Naive thymus-derived CD4-positive, alpha-beta T cell (primary cell): ENCODE measurements around the gene FOXJ3. TPM values are rescaled to one million over a fixed set of nuclear protein-coding genes. Genes with fewer than 3 reads are reported as not detected.

Source experiments
- ATAC-seq: fragments of 150-1000 bp; cut with Tn5 transposase; 2 replicates; pipeline ENCODE4 v1.10.0; 2021; ENCODE audit warnings: mild to moderate bottlenecking, moderate library complexity
- CTCF ChIA-PET: fragments of 350-600 bp; sonication (Branson Sonifier 250); formaldehyde crosslinking; loops from one replicate; lab custom pipeline; 2021; ENCODE audit warnings: antibody characterized with exemption; lab: Charles Lee
- POLR2A ChIA-PET: fragments of 350-600 bp; sonication (Branson Sonifier 250); formaldehyde crosslinking; loops from one replicate; lab custom pipeline; 2021; ENCODE audit warnings: antibody characterized with exemption, inconsistent platforms; lab: Charles Lee
- DNase-seq, 9 donors: peaks; one replicate each; pipeline versions ENCODE4 v3.0.0 to v3.0.0-alpha.2; 2020 to 2022; ENCODE audit warnings: mixed read lengths in 1 of 9
- H3K27ac ChIP-seq: one replicate; pipeline ENCODE4 v1.7.0; 2013; ENCODE audit warnings: mild to moderate bottlenecking, low read depth, low read length, moderate library complexity
- H3K27me3 ChIP-seq, 2 donors: one replicate each; pipeline ENCODE4 v1.7.0; 2013; ENCODE audit warnings: low read length in 2 of 2, mild to moderate bottlenecking in 2 of 2, moderate library complexity in 2 of 2; ENCODE audit not compliant: control insufficient read depth in 2 of 2, insufficient read depth in 2 of 2
- H3K36me3 ChIP-seq, 3 experiments: 1 replicate in 2 of 3; 2 replicates in 1 of 3; pipeline ENCODE4 v1.7.0; 2013; ENCODE audit warnings: low read length in 3 of 3, mild to moderate bottlenecking in 3 of 3, moderate library complexity in 1 of 3; ENCODE audit not compliant: insufficient read depth in 3 of 3, control insufficient read depth in 2 of 3
- H3K4me1 ChIP-seq, 2 donors: one replicate each; pipeline ENCODE4 v1.7.0; 2013; ENCODE audit warnings: low read length in 2 of 2, mild to moderate bottlenecking in 2 of 2, moderate library complexity in 1 of 2; ENCODE audit not compliant: control insufficient read depth in 2 of 2, insufficient read depth in 2 of 2
- H3K4me3 ChIP-seq: 2 replicates; pipeline ENCODE4 v1.7.0; 2013; ENCODE audit warnings: mild to moderate bottlenecking, low read length
- H3K9me3 ChIP-seq, 3 experiments: 1 replicate in 2 of 3; 2 replicates in 1 of 3; pipeline ENCODE4 v1.7.0; 2013; ENCODE audit warnings: low read length in 3 of 3; ENCODE audit not compliant: control insufficient read depth in 2 of 3
- H3K27ac Mint-ChIP-seq, 9 donors: one replicate each; pipeline ENCODE4 v1.8.0; 2020 to 2022; ENCODE audit warnings: mixed read lengths in 9 of 9, mild to moderate bottlenecking in 8 of 9, moderate library complexity in 5 of 9, inconsistent platforms in 2 of 9
- H3K27me3 Mint-ChIP-seq, 5 donors: one replicate each; pipeline ENCODE4 v1.8.0; 2021 to 2022; ENCODE audit warnings: mixed read lengths in 5 of 5, mild to moderate bottlenecking in 1 of 5
- H3K36me3 Mint-ChIP-seq, 5 donors: one replicate each; pipeline ENCODE4 v1.8.0; 2020 to 2022; ENCODE audit warnings: mixed read lengths in 5 of 5, mild to moderate bottlenecking in 3 of 5, inconsistent platforms in 1 of 5
- H3K4me1 Mint-ChIP-seq, 7 donors: one replicate each; pipeline ENCODE4 v1.8.0; 2020 to 2022; ENCODE audit warnings: mixed read lengths in 7 of 7, mild to moderate bottlenecking in 3 of 7, inconsistent platforms in 1 of 7
- H3K4me3 Mint-ChIP-seq, 10 donors: one replicate each; pipeline ENCODE4 v1.8.0; 2020 to 2022; ENCODE audit warnings: mild to moderate bottlenecking in 10 of 10, mixed read lengths in 10 of 10, moderate library complexity in 6 of 10, inconsistent platforms in 2 of 10
- H3K9me3 Mint-ChIP-seq, 11 donors: one replicate each; pipeline ENCODE4 v1.8.0; 2020 to 2022; ENCODE audit warnings: mixed read lengths in 11 of 11, mild to moderate bottlenecking in 4 of 11, inconsistent platforms in 1 of 11, moderate library complexity in 1 of 11
- intact Hi-C, 2 donors: fragments of 100-400 bp; cut with micrococcal nuclease; formaldehyde crosslinking; loops; one replicate each; pipeline ENCODE4 v1.15.1; 2023
- polyA plus RNA-seq, 2 donors: library from polyadenylated mRNA; unstranded; fragments of 300-500 nt; fragmentation: Illumina TruSeq; gene quantifications; one replicate each; pipeline ENCODE4 v1.2.3, GENCODE V29; 2021
- total RNA-seq, 6 experiments: library from RNA in 5 of 6; stranded (reverse) in 5 of 6; gene quantifications; 1 replicate in 5 of 6; 2 replicates in 1 of 6; pipeline ENCODE4 v1.2.3 and lab custom pipeline; 2021 to 2026

FOXJ3 gene
- total and polyA plus RNA-seq, 7 experiments from 2014 or later: 38.9 to 93.3 (median 70.0) TPM

DNA sequence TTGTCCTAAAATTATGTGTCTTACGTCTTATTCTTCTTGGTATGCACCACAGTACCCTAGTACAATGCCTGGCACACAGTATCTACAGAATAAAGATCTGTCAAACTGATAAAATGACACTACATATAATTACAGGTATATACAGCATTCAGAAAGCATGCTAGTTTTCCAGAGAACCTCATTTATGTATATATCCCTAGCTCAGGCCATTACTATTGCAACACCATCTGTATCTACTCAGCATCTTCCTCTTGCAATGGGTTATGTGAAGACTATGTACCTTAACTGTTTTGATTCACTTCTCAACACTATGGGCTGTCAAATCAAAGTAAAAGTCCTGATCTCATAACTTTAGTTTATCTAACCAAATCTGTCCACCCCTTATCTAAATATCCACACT, 112.0 kb downstream of the FOXJ3 start:
- Histone ChIP-seq H3K9me3 (no peaks in the 10 kb centered on the region), H3K4me1 (peaks cover 0 to 5% of the 10 kb centered on the region in 2 donors), H3K27me3 (no peaks in the 10 kb centered on the region), H3K27ac (no peak overlapping the region), H3K36me3 (no peaks in the 10 kb centered on the region), H3K4me3 (no peak overlapping the region)
- no peak for DNase-seq
- POLR2A ChIA-PET: no interaction called here
- H3K27me3 Mint-ChIP-seq: no peaks in the 10 kb centered on the region
- peak overlapping the region in 1 of 10 donors; percentile 12 for H3K4me3 Mint-ChIP-seq
- ATAC-seq: no peak
- CTCF ChIA-PET: no interaction called here
- H3K9me3 Mint-ChIP-seq: peaks cover 0 to 8% (median 3%) of the 10 kb centered on the region in 11 donors
- peaks cover 13 to 62% (median 48%) of the 10 kb centered on the region in 5 donors for H3K36me3 Mint-ChIP-seq
- peaks cover 9 to 70% (median 52%) of the 10 kb centered on the region in 7 donors for H3K4me1 Mint-ChIP-seq
- intact Hi-C loops: no loop called here
- H3K27ac Mint-ChIP-seq: peak overlapping the region in 4 of 9 donors; percentile 0 to 72 (median 20)

DNA sequence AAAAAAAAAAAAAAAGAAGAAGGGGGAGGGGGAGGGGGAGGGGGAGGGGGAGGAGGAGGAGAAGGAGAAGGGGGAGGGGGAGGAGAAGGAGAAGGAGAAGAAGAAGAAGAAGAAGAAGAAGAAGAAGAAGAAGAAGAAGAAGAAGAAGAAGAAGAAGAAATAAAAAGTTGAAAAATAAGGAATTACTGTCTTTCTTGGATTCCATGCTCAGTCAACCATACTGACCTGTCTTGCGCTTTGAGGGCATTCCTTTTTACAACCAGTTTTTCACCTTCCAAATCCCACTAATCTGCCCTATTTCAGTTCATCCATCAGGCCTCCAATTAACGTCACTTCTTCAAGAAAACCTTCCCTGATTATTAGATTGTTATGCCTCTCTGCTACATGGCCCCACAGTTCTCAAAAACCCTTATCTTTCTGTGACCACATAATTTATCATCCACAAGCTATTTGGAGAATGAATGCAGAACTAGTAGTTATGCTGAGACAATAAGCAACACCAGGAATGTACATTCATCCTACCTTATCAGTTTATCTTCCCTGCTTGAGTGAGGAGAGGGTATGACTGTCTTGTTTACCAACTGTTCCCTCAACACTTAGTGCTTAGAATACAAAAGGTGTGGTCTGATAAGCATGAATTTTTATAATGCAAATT, 113.0 kb downstream of the FOXJ3 start:
- ATAC-seq (no peak), DNase-seq (no peak)
- Histone ChIP-seq H3K27ac (no peak overlapping the region), H3K9me3 (no peaks in the 10 kb centered on the region), H3K36me3 (no peaks in the 10 kb centered on the region), H3K4me3 (no peak overlapping the region), H3K27me3 (no peaks in the 10 kb centered on the region), H3K4me1 (peaks cover 0 to 5% of the 10 kb centered on the region in 2 donors)
- Mint-ChIP-seq H3K36me3 (peaks cover 16 to 70% (median 54%) of the 10 kb centered on the region in 5 donors), H3K27ac (peak overlapping the region in 3 of 9 donors; percentile 0 to 13 (median 1)), H3K9me3 (peaks cover 0 to 16% (median 3%) of the 10 kb centered on the region in 11 donors), H3K4me3 (peak overlapping the region in 1 of 10 donors; percentile 42), H3K27me3 (no peaks in the 10 kb centered on the region), H3K4me1 (peaks cover 13 to 67% (median 56%) of the 10 kb centered on the region in 7 donors)
- intact Hi-C loops: no loop called here
- CTCF ChIA-PET: no interaction called here
- POLR2A ChIA-PET: no interaction called here

- peaks cover 0 to 22% (median 4%) of the 10 kb centered on the region in 11 donors for H3K9me3 Mint-ChIP-seq
- no peaks in the 10 kb centered on the region for H3K27me3 ChIP-seq
- CTCF ChIA-PET: no interaction called here
- no peak overlapping the region for H3K4me3 ChIP-seq
- no peak overlapping the region for H3K27ac ChIP-seq
- no peak for ATAC-seq
- H3K4me3 Mint-ChIP-seq: no peak overlapping the region
- peaks cover 13 to 62% (median 56%) of the 10 kb centered on the region in 7 donors for H3K4me1 Mint-ChIP-seq
- DNase-seq: no peak
- H3K27me3 Mint-ChIP-seq: no peaks in the 10 kb centered on the region
- peak overlapping the region in 1 of 9 donors; percentile 19 for H3K27ac Mint-ChIP-seq
- H3K9me3 ChIP-seq: no peaks in the 10 kb centered on the region
- POLR2A ChIA-PET: no interaction called here
- peaks cover 0 to 5% of the 10 kb centered on the region in 2 donors for H3K4me1 ChIP-seq
- no peaks in the 10 kb centered on the region for H3K36me3 ChIP-seq
- peaks cover 19 to 68% (median 55%) of the 10 kb centered on the region in 5 donors for H3K36me3 Mint-ChIP-seq
- intact Hi-C loops: no loop called here
Observed at GRCh38 chr1:42221456-42221855, 113.6 kb downstream of the FOXJ3 start.

DNA sequence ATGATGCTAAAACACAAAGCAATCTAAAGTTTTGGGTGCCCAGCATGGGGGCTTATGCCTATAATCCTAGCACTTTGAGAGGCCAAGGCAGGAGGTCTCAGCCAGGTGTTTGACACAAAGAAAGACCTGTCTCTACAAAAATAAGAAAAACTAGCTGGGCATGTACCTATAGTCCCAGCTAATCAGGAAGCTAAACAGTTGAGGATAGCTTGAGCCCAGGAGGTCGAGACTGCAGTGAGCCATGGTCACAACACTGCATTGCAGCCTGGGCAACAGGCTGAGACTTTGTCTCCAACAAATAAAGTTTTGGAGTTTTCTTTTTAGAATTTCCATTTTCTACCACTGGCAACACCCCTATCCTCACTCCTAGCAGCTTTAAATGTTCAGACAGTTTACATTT, 115.4 kb downstream of the FOXJ3 start:
- Histone ChIP-seq H3K27me3 (no peaks in the 10 kb centered on the region), H3K27ac (no peak overlapping the region), H3K36me3 (peaks cover 0 to 4% (median 0%) of the 10 kb centered on the region in 3 experiments), H3K9me3 (no peaks in the 10 kb centered on the region), H3K4me1 (peaks cover 0 to 5% of the 10 kb centered on the region in 2 donors), H3K4me3 (no peak overlapping the region)
- DNase-seq (no peak), ATAC-seq (no peak)
- peaks cover 4 to 38% (median 6%) of the 10 kb centered on the region in 11 donors for H3K9me3 Mint-ChIP-seq
- H3K27ac Mint-ChIP-seq: peak overlapping the region in 3 of 9 donors; percentile 21 to 52 (median 38)
- ChIA-PET POLR2A (no interaction called here), CTCF (no interaction called here)
- intact Hi-C loops: no loop called here
- no peaks in the 10 kb centered on the region for H3K27me3 Mint-ChIP-seq
- no peak overlapping the region for H3K4me3 Mint-ChIP-seq
- peaks cover 13 to 61% (median 54%) of the 10 kb centered on the region in 7 donors for H3K4me1 Mint-ChIP-seq
- peaks cover 20 to 71% (median 61%) of the 10 kb centered on the region in 5 donors for H3K36me3 Mint-ChIP-seq

DNA sequence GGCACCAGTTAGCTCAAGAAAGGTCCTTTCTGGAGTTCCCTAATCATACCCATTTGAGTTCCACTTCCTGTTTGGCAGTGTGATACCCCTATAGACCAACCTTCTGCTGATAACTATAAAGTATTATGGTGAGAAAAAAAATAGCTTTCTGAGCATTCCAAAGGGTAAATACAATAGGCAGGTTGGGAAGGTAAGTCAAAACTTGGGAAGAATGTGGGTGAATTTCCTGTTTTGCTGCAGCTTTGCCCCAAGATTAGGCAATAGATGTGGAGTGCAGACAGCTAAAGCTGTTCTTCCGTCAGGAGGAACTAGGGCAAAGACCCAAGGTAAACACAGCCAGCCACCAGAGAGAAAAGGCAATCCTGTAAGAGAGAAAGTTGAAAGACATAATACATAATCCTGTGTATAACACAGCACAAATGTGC, 120.6 kb downstream of the FOXJ3 start:
- H3K4me3 Mint-ChIP-seq: peak overlapping the region in 1 of 10 donors; percentile 7

GRCh38 chr1:42211224-42211623, 123.8 kb downstream of the FOXJ3 start:
- intact Hi-C loops: no loop called here
- Histone ChIP-seq H3K36me3 (peaks cover 0 to 26% (median 0%) of the 10 kb centered on the region in 3 experiments), H3K27ac (no peak overlapping the region), H3K4me3 (no peak overlapping the region), H3K27me3 (no peaks in the 10 kb centered on the region), H3K9me3 (peaks cover 0 to 6% (median 5%) of the 10 kb centered on the region in 3 experiments), H3K4me1 (no peaks in the 10 kb centered on the region)
- Mint-ChIP-seq H3K27ac (no peak overlapping the region), H3K36me3 (peaks cover 21 to 63% (median 59%) of the 10 kb centered on the region in 5 donors), H3K4me1 (peaks cover 11 to 53% (median 36%) of the 10 kb centered on the region in 7 donors), H3K27me3 (no peaks in the 10 kb centered on the region), H3K9me3 (peaks cover 0 to 45% (median 13%) of the 10 kb centered on the region in 11 donors), H3K4me3 (peak overlapping the region in 1 of 10 donors; percentile 7)
- DNase-seq: no peak
- ATAC-seq: no peak
- CTCF ChIA-PET: interaction anchor here (0.8 kb wide), 1 partner anchor 38 kb away, joined by 3 read pairs; no protein-coding TSS in a partner anchor
- POLR2A ChIA-PET: no interaction called here

More for the DNA sequence above, 120.6 kb downstream of the FOXJ3 start:
- Mint-ChIP-seq H3K27me3 (no peaks in the 10 kb centered on the region), H3K4me1 (peaks cover 13 to 45% (median 35%) of the 10 kb centered on the region in 7 donors), H3K36me3 (peaks cover 21 to 77% (median 65%) of the 10 kb centered on the region in 5 donors), H3K9me3 (peaks cover 0 to 69% (median 20%) of the 10 kb centered on the region in 11 donors), H3K27ac (peak overlapping the region in 1 of 9 donors; percentile 43)
- H3K4me3 ChIP-seq: no peak overlapping the region
- no peaks in the 10 kb centered on the region for H3K4me1 ChIP-seq
- H3K36me3 ChIP-seq: peaks cover 0 to 26% (median 0%) of the 10 kb centered on the region in 3 experiments
- ATAC-seq (no peak), DNase-seq (no peak)
- CTCF ChIA-PET: interaction anchor here (0.7 kb wide), 1 partner anchor 9 kb away, joined by 3 read pairs; no protein-coding TSS in a partner anchor
- no peaks in the 10 kb centered on the region for H3K27me3 ChIP-seq
- intact Hi-C loops: no loop called here
- peaks cover 0 to 6% (median 5%) of the 10 kb centered on the region in 3 experiments for H3K9me3 ChIP-seq
- POLR2A ChIA-PET: interaction anchor here (0.5 kb wide), 1 partner anchor 11 kb away, joined by 5 read pairs; no protein-coding TSS in a partner anchor
- H3K27ac ChIP-seq: no peak overlapping the region
